Stomach (tissue), 9 donors: Measurements from ENCODE around the gene ATG5. TPM values are rescaled to one million over a fixed set of nuclear protein-coding genes. Genes with fewer than 3 reads are reported as not detected.

Experiments used
- DNase-seq, 2 donors: peaks; one replicate each; pipeline versions ENCODE4 v3.0.0 to v3.0.0-alpha.2; 2013 to 2019
- H3K27ac ChIP-seq, 5 donors: fragments of 200-600 bp in 4 of 5; sonication (generic) in 4 of 5; one replicate each; pipeline ENCODE4 v1.5.1; 2013 to 2019; ENCODE audit warnings: mild to moderate bottlenecking in 1 of 5, moderate library complexity in 1 of 5
- H3K27me3 ChIP-seq, 3 donors: fragments of 200-600 bp; sonication (generic); one replicate each; pipeline ENCODE4 v1.5.1; 2017 to 2019; ENCODE audit warnings: mixed run types in 1 of 3
- H3K36me3 ChIP-seq, 4 donors: fragments of 200-600 bp; sonication (generic); 1 replicate in 3 of 4; 2 replicates in 1 of 4; pipeline ENCODE4 v1.5.1; 2016 to 2019
- H3K4me1 ChIP-seq, 4 donors: fragments of 200-600 bp; sonication (generic); one replicate each; pipeline ENCODE4 v1.5.1; 2016 to 2019
- H3K4me3 ChIP-seq, 4 donors: fragments of 200-600 bp; sonication (generic) in 3 of 4; one replicate each; pipeline ENCODE4 v1.5.1; 2016 to 2019; ENCODE audit warnings: mild to moderate bottlenecking in 1 of 4
- H3K9me3 ChIP-seq, 4 donors: fragments of 200-600 bp; sonication (generic); one replicate each; pipeline ENCODE4 v1.5.1; 2016 to 2019
- EP300 ChIP-seq: sonication (generic); formaldehyde crosslinking; IDR thresholded peaks from one replicate; pipeline ENCODE4 v1.6.1; 2017; ENCODE audit warnings: antibody characterized with exemption
- POLR2A ChIP-seq, 4 donors: fragments of 450-650 bp; IDR thresholded peaks; one replicate each; pipeline ENCODE4 v1.6.1; 2016; ENCODE audit warnings: antibody characterized with exemption in 4 of 4, control low read depth in 2 of 4, mild to moderate bottlenecking in 1 of 4, moderate library complexity in 1 of 4
- POLR2AphosphoS5 ChIP-seq, 3 donors: sonication (generic); formaldehyde crosslinking; IDR thresholded peaks; one replicate each; pipeline ENCODE4 v1.6.1; 2016; ENCODE audit warnings: antibody characterized with exemption in 3 of 3
- WGBS, 5 donors: extraction: QIAGEN DNeasy Blood & Tissue Kit in 3 of 5; methylation state at CpG; one replicate each; pipeline versions ENCODE4 v1.1.5 to v1.1.7; 2013 to 2018; 5-methylcytosine and 5-hydroxymethylcytosine counted together
- intact Hi-C: fragments of 100-400 bp; cut with DNase I; formaldehyde crosslinking; loops from one replicate; pipeline ENCODE4 v1.15.1; 2023; ENCODE audit warnings: low total_unique reads
- polyA plus RNA-seq, 3 donors: library from polyadenylated mRNA; stranded (reverse); fragments of 200-250 nt; gene quantifications; one replicate each; pipeline ENCODE4 v1.2.3, GENCODE V29; 2013
- total RNA-seq, 5 donors: library from RNA; depleted of rRNA; stranded (reverse); fragments of >200 nt; gene quantifications; one replicate each; pipeline versions ENCODE4 v1.1.0 to v1.2.3, GENCODE V29; 2014 to 2016
- TF ChIP-seq, protein P1 (sequence below), 7 experiments: fragments of 450-650 bp in 4 of 7; fragments of 200-600 bp in 3 of 7; sonication (generic) in 3 of 7; IDR thresholded peaks; one replicate each; pipeline ENCODE4 v1.5.1; 2016 to 2019; ENCODE audit warnings: antibody characterized with exemption in 7 of 7, control low read depth in 2 of 7, mild to moderate bottlenecking in 1 of 7
- donor health status: healthy with polysubstance abuse.
- donor health status: Bipolar disorder and iron deficiency.
- donor health status: healthy.

Gene ATG5
- total and polyA plus RNA-seq, 8 donors, result 12.8 to 89.4 (median 25.5) TPM

- TF ChIP-seq POLR2AphosphoS5 (IDR thresholded peaks at IDR 0.05), result no peak
- no peak for TF ChIP-seq POLR2A (IDR thresholded peaks at IDR 0.05)
- no peak for TF ChIP-seq EP300
- TF ChIP-seq, protein P1, sequence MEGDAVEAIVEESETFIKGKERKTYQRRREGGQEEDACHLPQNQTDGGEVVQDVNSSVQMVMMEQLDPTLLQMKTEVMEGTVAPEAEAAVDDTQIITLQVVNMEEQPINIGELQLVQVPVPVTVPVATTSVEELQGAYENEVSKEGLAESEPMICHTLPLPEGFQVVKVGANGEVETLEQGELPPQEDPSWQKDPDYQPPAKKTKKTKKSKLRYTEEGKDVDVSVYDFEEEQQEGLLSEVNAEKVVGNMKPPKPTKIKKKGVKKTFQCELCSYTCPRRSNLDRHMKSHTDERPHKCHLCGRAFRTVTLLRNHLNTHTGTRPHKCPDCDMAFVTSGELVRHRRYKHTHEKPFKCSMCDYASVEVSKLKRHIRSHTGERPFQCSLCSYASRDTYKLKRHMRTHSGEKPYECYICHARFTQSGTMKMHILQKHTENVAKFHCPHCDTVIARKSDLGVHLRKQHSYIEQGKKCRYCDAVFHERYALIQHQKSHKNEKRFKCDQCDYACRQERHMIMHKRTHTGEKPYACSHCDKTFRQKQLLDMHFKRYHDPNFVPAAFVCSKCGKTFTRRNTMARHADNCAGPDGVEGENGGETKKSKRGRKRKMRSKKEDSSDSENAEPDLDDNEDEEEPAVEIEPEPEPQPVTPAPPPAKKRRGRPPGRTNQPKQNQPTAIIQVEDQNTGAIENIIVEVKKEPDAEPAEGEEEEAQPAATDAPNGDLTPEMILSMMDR (IDR thresholded peaks at IDR 0.05), result peak in 5 of 7 experiments; percentile 45 to 69 (median 66)
- H3K27ac ChIP-seq, result no peak overlapping the region
- H3K4me1 ChIP-seq, result peaks cover 0 to 8% (median 0%) of the 10 kb centered on the region in 4 donors
- intact Hi-C loops, result loop anchor here (10.0 kb wide), 1 partner anchor 235 kb away; no protein-coding TSS in a partner anchor
- 11 to 16% (median 13%) methylated on average over 9 of the region's 9 CpGs for WGBS, 5 donors
- no peaks in the 10 kb centered on the region for H3K9me3 ChIP-seq
- H3K36me3 ChIP-seq, result no peaks in the 10 kb centered on the region
- peak; percentile 54 to 81 for DNase-seq
- no peak overlapping the region for H3K4me3 ChIP-seq
- no peaks in the 10 kb centered on the region for H3K27me3 ChIP-seq
These were observed 13.9 kb upstream of the ATG5 start for GRCh38 chr6:106339334-106340029.

- Histone ChIP-seq H3K4me3 (no peak overlapping the region), H3K4me1 (peaks cover 0 to 8% (median 0%) of the 10 kb centered on the region in 4 donors), H3K27ac (no peak overlapping the region), H3K27me3 (peaks cover 0 to 13% (median 1%) of the 10 kb centered on the region in 3 donors), H3K9me3 (no peaks in the 10 kb centered on the region), H3K36me3 (no peaks in the 10 kb centered on the region)
- intact Hi-C loops, result loop anchor here (10.0 kb wide), 1 partner anchor 240 kb away; no protein-coding TSS in a partner anchor
- TF ChIP-seq, protein P1 (IDR thresholded peaks at IDR 0.05), result peak in 5 of 7 experiments; percentile 39 to 73 (median 47)
- no peak for TF ChIP-seq EP300
- DNase-seq, result peak; percentile 55 to 78
- 21 to 26% (median 23%) methylated on average over 5 of the region's 5 CpGs for WGBS, 5 donors
These were observed 9.3 kb upstream of the ATG5 start for GRCh38 chr6:106334646-106335448.

GRCh38 chr6:106324726-106325335 lies 729 bp downstream of the ATG5 start:
- Histone ChIP-seq H3K27me3 (peaks cover 0 to 10% (median 1%) of the 10 kb centered on the region in 3 donors), H3K4me1 (peaks cover 9 to 40% (median 27%) of the 10 kb centered on the region in 4 donors), H3K9me3 (no peaks in the 10 kb centered on the region), H3K27ac (peak overlapping the region; percentile 87 to 97 (median 93)), H3K36me3 (no peaks in the 10 kb centered on the region), H3K4me3 (peak overlapping the region; percentile 70 to 84 (median 75))
- peak in 1 of 2 donors; percentile 12 for DNase-seq
- intact Hi-C loops, result no loop called here
- TF ChIP-seq POLR2AphosphoS5 (IDR thresholded peaks at IDR 0.05) (no peak), POLR2A (IDR thresholded peaks at IDR 0.05) (no peak), EP300 (no peak)
- TF ChIP-seq, protein P1 (IDR thresholded peaks at IDR 0.05), result no peak
- WGBS, 5 donors, result 2 to 4% (median 3%) methylated on average over 9 of the region's 9 CpGs

DNA sequence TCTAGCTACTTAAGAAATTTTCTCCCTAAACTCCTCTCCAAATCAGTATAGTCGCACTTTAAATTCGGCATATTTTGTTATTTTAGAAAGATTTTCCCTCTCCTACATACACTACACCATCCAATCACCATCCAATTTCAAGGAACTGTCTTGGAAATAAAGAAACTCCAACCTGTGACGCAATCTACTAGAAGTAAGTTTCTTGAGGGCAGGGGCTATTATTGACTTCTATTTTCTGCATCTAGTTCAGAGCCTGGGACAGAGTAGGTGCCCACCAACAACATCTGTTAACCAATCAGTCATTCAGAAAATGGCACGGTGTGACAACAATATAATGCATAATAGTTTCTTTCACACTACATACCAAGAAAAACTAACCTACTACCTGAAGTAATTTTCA lies 3.6 kb downstream of the ATG5 start:
- 95 to 98% (median 97%) methylated on average over 4 of the region's 4 CpGs for WGBS, 5 donors
- Histone ChIP-seq H3K4me3 (no peak overlapping the region), H3K27me3 (no peaks in the 10 kb centered on the region), H3K27ac (no peak overlapping the region), H3K36me3 (no peaks in the 10 kb centered on the region), H3K4me1 (peaks cover 9 to 62% (median 36%) of the 10 kb centered on the region in 4 donors), H3K9me3 (no peaks in the 10 kb centered on the region)
- no peak for DNase-seq
- intact Hi-C loops, result no loop called here
- no peak for TF ChIP-seq POLR2A (IDR thresholded peaks at IDR 0.05)
- TF ChIP-seq, protein P1 (IDR thresholded peaks at IDR 0.05), result no peak
- TF ChIP-seq POLR2AphosphoS5 (IDR thresholded peaks at IDR 0.05), result no peak
- no peak for TF ChIP-seq EP300
